H9 (cell line): Measurements from ENCODE around the gene P2RX2. TPM values are rescaled to one million over a fixed set of nuclear protein-coding genes. Genes with fewer than 3 reads are reported as not detected.

Experiments
- DNase-seq: peaks from one replicate; pipeline ENCODE4 v3.0.0-alpha.2; 2017
- H2AFZ ChIP-seq: one replicate; pipeline ENCODE4 v1.6.1; 2013; ENCODE audit warnings: mild to moderate bottlenecking, low read length, control low read depth, moderate library complexity
- H2AK5ac ChIP-seq: 2 replicates; pipeline ENCODE4 v1.6.1; 2013; ENCODE audit warnings: low read length, control low read depth, mixed read lengths; ENCODE audit not compliant: insufficient read length
- H2BK120ac ChIP-seq: one replicate; pipeline ENCODE4 v1.6.1; 2013; ENCODE audit warnings: low read depth, mild to moderate bottlenecking, low read length, control low read depth, inconsistent platforms; ENCODE audit not compliant: poor library complexity, severe bottlenecking
- H2BK12ac ChIP-seq: 2 replicates; pipeline ENCODE4 v1.6.1; 2013; ENCODE audit warnings: low read length, control low read depth, mixed read lengths, low read depth; ENCODE audit not compliant: insufficient read length
- H2BK15ac ChIP-seq: 2 replicates; pipeline ENCODE4 v1.6.1; 2013; ENCODE audit warnings: low read depth, low read length, control low read depth
- H2BK20ac ChIP-seq: one replicate; pipeline ENCODE4 v1.6.1; 2013; ENCODE audit warnings: low read depth, mild to moderate bottlenecking, low read length, control low read depth, inconsistent platforms; ENCODE audit not compliant: poor library complexity, severe bottlenecking
- H2BK5ac ChIP-seq: 2 replicates; pipeline ENCODE4 v1.6.1; 2013; ENCODE audit warnings: low read length, control low read depth, mixed read lengths; ENCODE audit not compliant: insufficient read length
- H3K14ac ChIP-seq: 2 replicates; pipeline ENCODE4 v1.6.1; 2013; ENCODE audit warnings: low read length, control low read depth; ENCODE audit not compliant: insufficient read depth
- H3K18ac ChIP-seq: 2 replicates; pipeline ENCODE4 v1.6.1; 2013; ENCODE audit warnings: low read depth, mild to moderate bottlenecking, mixed read lengths, low read length, control low read depth; ENCODE audit not compliant: insufficient read length
- H3K23ac ChIP-seq: 2 replicates; pipeline ENCODE4 v1.6.1; 2013; ENCODE audit warnings: low read length, control low read depth, mixed read lengths, low read depth; ENCODE audit not compliant: insufficient read length
- H3K23me2 ChIP-seq: 2 replicates; pipeline ENCODE4 v1.6.1; 2013; ENCODE audit warnings: low read depth, mild to moderate bottlenecking, mixed read lengths, low read length, control low read depth; ENCODE audit not compliant: insufficient read length, poor library complexity, severe bottlenecking
- H3K27ac ChIP-seq: 2 replicates; pipeline ENCODE4 v1.5.1; 2013; ENCODE audit warnings: low read length, control low read depth, mixed read lengths, low read depth; ENCODE audit not compliant: insufficient read length
- H3K27me3 ChIP-seq: 2 replicates; pipeline ENCODE4 v1.6.1; 2013; ENCODE audit warnings: low read length, control low read depth, inconsistent platforms; ENCODE audit not compliant: insufficient read depth
- H3K4ac ChIP-seq: 2 replicates; pipeline ENCODE4 v1.6.1; 2013; ENCODE audit warnings: low read depth, mild to moderate bottlenecking, control low read depth, inconsistent platforms, low read length, moderate library complexity
- H3K4me1 ChIP-seq: 2 replicates; pipeline ENCODE4 v1.6.1; 2013; ENCODE audit warnings: low read length, control low read depth, inconsistent platforms; ENCODE audit not compliant: insufficient read depth
- H3K4me2 ChIP-seq: 2 replicates; pipeline ENCODE4 v1.6.1; 2013; ENCODE audit warnings: low read length, control low read depth, mixed read lengths; ENCODE audit not compliant: insufficient read length, insufficient read depth
- H3K56ac ChIP-seq: 2 replicates; pipeline ENCODE4 v1.6.1; 2013; ENCODE audit warnings: low read depth, mild to moderate bottlenecking, mixed read lengths, low read length, control low read depth; ENCODE audit not compliant: insufficient read length
- H3K79me1 ChIP-seq: 2 replicates; pipeline ENCODE4 v1.6.1; 2013; ENCODE audit warnings: low read depth, mild to moderate bottlenecking, moderate library complexity, low read length, control low read depth, inconsistent platforms; ENCODE audit not compliant: insufficient read depth, poor library complexity, severe bottlenecking
- H3K79me2 ChIP-seq: 2 replicates; pipeline ENCODE4 v1.6.1; 2013; ENCODE audit warnings: low read length, control low read depth, inconsistent platforms; ENCODE audit not compliant: insufficient read depth
- H3K9ac ChIP-seq: 2 replicates; pipeline ENCODE4 v1.6.1; 2013; ENCODE audit warnings: low read length, control low read depth, mixed read lengths; ENCODE audit not compliant: insufficient read length; ENCODE audit errors: extremely low read depth
- H3K9me3 ChIP-seq: one replicate; pipeline ENCODE4 v1.6.1; 2013; ENCODE audit warnings: low read depth, low read length, inconsistent platforms; ENCODE audit not compliant: control insufficient read depth
- H3T11ph ChIP-seq: one replicate; pipeline ENCODE4 v1.6.1; 2013; ENCODE audit warnings: mild to moderate bottlenecking, low read length, control low read depth, inconsistent platforms
- H4K20me1 ChIP-seq: one replicate; pipeline ENCODE4 v1.6.1; 2013; ENCODE audit not compliant: control insufficient read depth, insufficient read length, insufficient read depth
- H4K5ac ChIP-seq: 2 replicates; pipeline ENCODE4 v1.6.1; 2013; ENCODE audit warnings: low read depth, mild to moderate bottlenecking, mixed read lengths, low read length, control low read depth; ENCODE audit not compliant: insufficient read length
- H4K8ac ChIP-seq: replicated peaks from 2 replicates; pipeline ENCODE4 v1.6.1; 2013; ENCODE audit warnings: low read length, control low read depth, mixed read lengths, low read depth; ENCODE audit not compliant: insufficient read length
- H4K91ac ChIP-seq: 2 replicates; pipeline ENCODE4 v1.6.1; 2013; ENCODE audit warnings: low read depth, mild to moderate bottlenecking, moderate library complexity, mixed read lengths, low read length, control low read depth; ENCODE audit not compliant: insufficient read length
- H3K27ac Mint-ChIP-seq, 3 experiments: 2 replicates in 2 of 3; 3 replicates in 1 of 3; pipeline ENCODE4 v1.8.0; 2020 to 2021; ENCODE audit warnings: mixed read lengths in 3 of 3, mild to moderate bottlenecking in 1 of 3, moderate library complexity in 1 of 3
- H3K27me3 Mint-ChIP-seq: 2 replicates; pipeline ENCODE4 v1.8.0; 2021; ENCODE audit warnings: low read depth, mild to moderate bottlenecking, moderate library complexity, mixed read lengths
- H3K36me3 Mint-ChIP-seq, 3 experiments: 2 replicates in 2 of 3; 3 replicates in 1 of 3; pipeline ENCODE4 v1.8.0; 2020 to 2021; ENCODE audit warnings: low read depth in 3 of 3, mixed read lengths in 3 of 3; ENCODE audit not compliant: insufficient read depth in 1 of 3
- H3K4me1 Mint-ChIP-seq, 2 experiments: 2 replicates each; pipeline ENCODE4 v1.8.0; 2020; ENCODE audit warnings: mixed read lengths in 2 of 2
- H3K4me3 Mint-ChIP-seq, 2 experiments: 2 replicates in 1 of 2; 3 replicates in 1 of 2; pipeline ENCODE4 v1.8.0; 2020 to 2021; ENCODE audit warnings: mild to moderate bottlenecking in 2 of 2, mixed read lengths in 2 of 2, moderate library complexity in 1 of 2
- H3K9me3 Mint-ChIP-seq, 2 experiments: 2 replicates in 1 of 2; 3 replicates in 1 of 2; pipeline ENCODE4 v1.8.0; 2020; ENCODE audit warnings: mild to moderate bottlenecking in 2 of 2, mixed read lengths in 2 of 2, moderate library complexity in 1 of 2
- WGBS: extraction: QIAGEN DNeasy Blood & Tissue Kit; methylation state at CpG from one replicate; pipeline ENCODE4 v1.1.7; 2013; ENCODE audit warnings: missing lambda C conversion rate, low lambda C conversion rate, mixed read lengths; ENCODE audit not compliant: insufficient read length; ENCODE audit errors: extremely low coverage; 5-methylcytosine and 5-hydroxymethylcytosine counted together
- total RNA-seq: library from RNA; stranded (reverse); gene quantifications from 2 replicates; pipeline ENCODE4 v1.2.1, GENCODE V29; 2021
- TF ChIP-seq, protein P1 (sequence below): fragments of 200-600 bp; sonication (generic); conservative IDR thresholded peaks from 3 replicates; pipeline ENCODE4 v1.8.0; 2021; ENCODE audit warnings: antibody characterized with exemption, mild to moderate bottlenecking

P2RX2 gene
- total RNA-seq, 1 experiment from 2014 or later = 1.8 TPM

DNA sequence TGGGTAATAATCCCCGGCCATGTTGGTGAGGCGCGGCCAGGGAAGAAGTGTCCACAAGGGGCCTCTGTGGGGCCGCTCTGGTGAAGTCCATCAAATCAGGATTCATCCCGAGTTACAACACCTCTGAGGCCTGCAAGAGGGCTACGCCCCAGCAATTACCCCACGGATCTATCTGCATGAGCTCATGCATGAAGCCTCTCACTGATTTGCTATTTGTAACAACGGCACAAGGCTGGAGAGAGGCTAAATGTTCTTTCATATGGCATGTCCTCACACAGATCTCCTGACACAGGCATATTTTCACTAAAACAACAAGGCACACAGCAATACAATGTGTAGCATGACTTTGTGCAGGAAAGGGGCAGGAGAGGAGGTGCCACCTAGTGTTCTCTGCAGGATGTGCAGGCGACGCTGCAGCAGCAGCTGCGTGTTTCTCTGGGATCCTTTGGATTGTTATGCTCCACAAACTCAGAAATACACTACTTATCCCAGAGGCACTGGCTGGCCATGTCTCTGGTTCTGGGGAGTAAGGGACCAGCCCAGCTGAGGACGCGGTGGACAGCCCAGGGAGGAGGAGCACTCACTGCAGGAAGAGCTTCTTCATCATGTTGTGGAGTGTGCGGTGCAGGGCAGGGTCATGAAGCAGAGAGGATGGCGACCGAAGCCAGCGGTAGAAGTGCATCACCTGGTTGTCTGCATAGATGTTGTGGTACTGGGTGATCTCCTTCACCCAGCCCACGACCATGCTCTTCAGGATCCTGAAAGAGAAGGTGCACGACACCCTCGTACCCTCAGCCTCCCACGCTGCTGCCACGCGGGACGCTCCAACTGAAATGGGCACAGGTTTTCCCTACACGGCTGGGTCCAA, 20.2 kb downstream of the P2RX2 start:
- Histone ChIP-seq H3T11ph (no peak overlapping the region), H3K23me2 (no peaks in the 10 kb centered on the region), H2AK5ac (no peak overlapping the region), H3K4ac (no peak overlapping the region), H3K9me3 (no peaks in the 10 kb centered on the region), H2AFZ (no peak overlapping the region), H3K56ac (no peak overlapping the region), H3K79me2 (no peaks in the 10 kb centered on the region), H3K27ac (no peak overlapping the region), H2BK120ac (no peak overlapping the region), H4K8ac (no peak overlapping the region), H3K9ac (no peak overlapping the region), H3K4me2 (no peak overlapping the region), H3K18ac (no peak overlapping the region), H2BK12ac (no peak overlapping the region), H3K14ac (no peak overlapping the region), H4K91ac (no peak overlapping the region), H3K79me1 (no peaks in the 10 kb centered on the region), H4K20me1 (no peaks in the 10 kb centered on the region), H3K23ac (no peak overlapping the region), H2BK20ac (no peak overlapping the region), H3K27me3 (no peaks in the 10 kb centered on the region), H2BK15ac (no peak overlapping the region), H4K5ac (no peak overlapping the region), H3K4me1 (no peaks in the 10 kb centered on the region), H2BK5ac (no peak overlapping the region)
- H3K4me1 Mint-ChIP-seq = peaks cover 0 to 6% of the 10 kb centered on the region in 2 experiments; a peak in 3 of 4 replicates
- peak overlapping the region; percentile 5 to 60 (median 34); a peak in 4 of 7 replicates for H3K27ac Mint-ChIP-seq
- TF ChIP-seq, protein P1, sequence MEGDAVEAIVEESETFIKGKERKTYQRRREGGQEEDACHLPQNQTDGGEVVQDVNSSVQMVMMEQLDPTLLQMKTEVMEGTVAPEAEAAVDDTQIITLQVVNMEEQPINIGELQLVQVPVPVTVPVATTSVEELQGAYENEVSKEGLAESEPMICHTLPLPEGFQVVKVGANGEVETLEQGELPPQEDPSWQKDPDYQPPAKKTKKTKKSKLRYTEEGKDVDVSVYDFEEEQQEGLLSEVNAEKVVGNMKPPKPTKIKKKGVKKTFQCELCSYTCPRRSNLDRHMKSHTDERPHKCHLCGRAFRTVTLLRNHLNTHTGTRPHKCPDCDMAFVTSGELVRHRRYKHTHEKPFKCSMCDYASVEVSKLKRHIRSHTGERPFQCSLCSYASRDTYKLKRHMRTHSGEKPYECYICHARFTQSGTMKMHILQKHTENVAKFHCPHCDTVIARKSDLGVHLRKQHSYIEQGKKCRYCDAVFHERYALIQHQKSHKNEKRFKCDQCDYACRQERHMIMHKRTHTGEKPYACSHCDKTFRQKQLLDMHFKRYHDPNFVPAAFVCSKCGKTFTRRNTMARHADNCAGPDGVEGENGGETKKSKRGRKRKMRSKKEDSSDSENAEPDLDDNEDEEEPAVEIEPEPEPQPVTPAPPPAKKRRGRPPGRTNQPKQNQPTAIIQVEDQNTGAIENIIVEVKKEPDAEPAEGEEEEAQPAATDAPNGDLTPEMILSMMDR = peak; percentile 74
- H3K9me3 Mint-ChIP-seq = no peaks in the 10 kb centered on the region
- no peak overlapping the region for H3K4me3 Mint-ChIP-seq
- peak; percentile 64 for DNase-seq
- no peaks in the 10 kb centered on the region for H3K27me3 Mint-ChIP-seq
- peaks cover 58 to 97% (median 89%) of the 10 kb centered on the region in 3 experiments; a peak in 6 of 7 replicates for H3K36me3 Mint-ChIP-seq
- WGBS = no CpG with 5 or more reads among the region's 25 CpGs
